HG03280 (cell line): ENCODE results near the gene ZFP57.

Experiments used
- ATAC-seq: cut with Tn5 transposase; IDR thresholded peaks from one replicate; pipeline ENCODE4 v1.9.1; 2021; ENCODE audit warnings: mild to moderate bottlenecking, moderate library complexity; ENCODE audit not compliant: unreplicated experiment

Gene ZFP57

DNA sequence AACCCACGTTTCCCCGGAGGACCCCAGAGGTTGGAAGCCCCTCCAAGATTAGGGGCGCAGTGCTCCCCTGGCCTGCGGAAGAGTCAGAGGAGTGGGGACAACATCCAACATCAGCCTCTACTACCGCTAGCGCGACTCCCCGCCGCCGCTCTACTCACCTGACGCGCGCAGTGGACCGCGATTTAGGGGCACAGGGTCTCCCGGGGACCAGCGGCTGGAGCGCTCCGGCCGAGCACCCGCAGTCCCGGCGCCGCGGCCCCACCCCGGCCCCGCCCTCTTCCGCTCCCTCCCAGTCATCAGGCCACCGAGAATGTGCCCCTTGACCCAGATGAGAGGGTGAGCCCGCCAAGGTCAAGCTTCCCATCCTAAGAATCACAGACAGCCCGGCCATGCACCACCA lies at the start of gene ZFP57:
ZFP57 (minus strand) TSS at position 249 of the 400 bp plus-strand sequence. CDS start 4,149 bp downstream, outside the sequence.
- ATAC-seq: no peak

DNA sequence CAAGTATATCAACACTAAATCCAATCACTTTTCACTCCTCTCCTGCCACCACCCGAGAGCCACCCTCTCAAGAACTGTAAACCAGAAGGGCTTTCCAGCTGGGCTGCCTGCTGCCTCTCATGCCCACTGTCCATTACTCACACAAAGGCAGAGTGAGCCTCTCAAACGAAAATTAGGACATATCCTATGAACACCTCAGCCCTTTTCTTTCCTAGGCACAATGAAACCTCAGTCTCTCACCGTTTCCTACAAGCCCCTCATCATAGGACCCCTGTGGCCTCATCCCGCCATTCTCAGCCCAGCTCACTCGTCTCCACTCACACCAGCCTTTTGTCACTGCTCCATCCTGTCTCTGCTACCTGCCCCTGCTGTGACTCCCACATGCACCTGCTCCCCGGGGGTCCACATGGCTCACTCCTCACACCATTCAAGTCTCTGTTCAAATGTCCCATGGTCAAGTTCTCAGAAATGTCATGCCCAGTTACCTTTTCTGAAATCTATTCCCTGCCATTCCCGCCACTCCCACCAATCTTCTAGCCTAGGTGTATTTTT lies 49.7 kb upstream of the ZFP57 start:
- ATAC-seq: no peak

DNA sequence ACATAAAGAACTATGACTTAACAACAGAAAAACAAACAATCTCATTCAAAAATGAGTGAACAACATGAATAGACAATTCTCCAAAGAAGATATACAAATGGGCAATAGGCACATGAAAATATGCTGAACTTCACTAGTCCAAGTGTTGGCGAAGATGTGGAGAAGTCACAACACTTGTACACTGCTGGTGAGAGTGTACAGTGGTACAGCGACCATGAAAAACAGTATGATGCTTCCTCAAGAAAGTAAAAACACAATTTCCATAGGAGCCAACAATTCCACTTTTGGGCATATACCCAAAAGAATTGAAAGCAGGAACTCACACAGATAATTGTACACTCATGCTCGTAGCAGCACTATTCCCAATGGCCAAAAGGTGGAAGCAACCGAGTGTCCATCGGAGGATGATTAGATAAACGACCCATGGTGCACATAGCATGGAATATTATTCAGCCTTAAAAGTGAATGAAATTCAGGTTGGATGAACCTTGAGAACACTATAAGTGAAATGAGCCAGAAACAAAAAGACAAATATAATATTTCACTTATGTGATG lies 48.9 kb upstream of the ZFP57 start:
- no peak for ATAC-seq

DNA sequence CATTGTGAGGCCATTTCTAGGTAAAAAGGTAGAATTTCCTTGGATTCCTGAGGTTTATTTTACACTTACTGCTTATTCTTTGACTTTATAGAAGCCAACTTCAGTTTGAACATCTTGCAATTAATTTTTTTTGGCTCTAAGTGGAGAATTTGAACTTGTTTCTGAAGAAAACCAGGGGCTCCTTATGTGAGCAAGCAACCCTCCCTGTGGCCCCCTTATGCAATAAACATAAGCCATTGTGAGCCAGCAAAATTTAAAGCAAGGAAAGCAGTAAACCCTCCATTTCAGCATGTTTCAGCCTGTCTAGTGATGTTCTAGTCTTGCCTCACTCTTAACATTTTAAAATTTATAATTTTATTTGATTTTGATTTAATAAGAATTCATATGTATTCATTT lies 47.9 kb upstream of the ZFP57 start:
- no peak for ATAC-seq

DNA sequence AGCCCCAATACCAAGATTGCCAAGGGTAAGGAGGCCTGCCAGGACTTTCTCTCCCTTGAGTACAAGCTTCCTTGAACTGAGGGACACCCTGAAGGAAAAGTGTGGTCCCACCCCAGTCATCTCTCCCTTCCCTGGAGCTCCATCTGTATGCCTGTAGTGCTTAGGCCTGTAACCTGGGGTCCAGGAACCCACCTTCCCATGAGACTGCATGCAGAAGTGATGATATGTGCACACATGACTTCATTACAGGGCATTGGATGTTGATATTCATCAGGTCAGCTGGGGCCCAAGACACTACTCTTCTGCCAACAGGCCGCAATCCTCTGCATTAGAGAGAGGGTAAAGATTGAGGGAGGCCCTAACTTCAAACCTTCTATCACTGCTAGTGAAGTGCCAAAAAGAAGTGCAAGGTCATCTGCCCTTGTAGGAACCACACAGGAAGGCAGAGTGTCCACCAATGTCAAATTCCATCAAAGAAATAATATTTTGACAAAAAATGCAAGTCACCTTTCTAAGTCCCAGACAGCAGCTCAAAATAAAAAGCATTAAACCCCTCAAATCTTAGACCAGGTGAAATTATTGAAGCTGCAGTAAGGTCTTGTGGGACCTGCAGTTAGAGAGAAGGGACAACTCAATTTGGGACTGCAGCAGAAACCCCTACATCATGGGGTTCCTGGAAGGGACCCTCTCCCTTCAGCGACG lies 47.4 kb upstream of the ZFP57 start:
- no peak for ATAC-seq

DNA sequence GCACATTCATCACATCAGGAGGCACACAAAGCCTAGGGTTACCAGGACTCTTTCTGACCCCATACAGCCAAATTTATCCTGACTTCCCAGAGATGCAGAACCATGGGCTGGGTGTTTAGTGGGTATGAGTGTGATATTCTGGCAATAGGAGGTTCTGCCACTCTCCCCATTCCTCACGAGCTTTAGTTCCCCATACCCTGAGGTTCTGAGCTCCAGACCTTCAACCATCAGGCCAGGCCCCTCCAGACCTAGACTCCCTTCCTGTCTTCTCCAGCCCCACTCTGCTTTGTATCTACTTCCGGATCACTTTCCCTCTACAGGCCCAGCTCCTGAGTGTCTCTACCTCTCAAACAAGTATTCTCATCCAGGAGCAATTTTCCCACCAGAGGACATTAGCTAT lies 46.7 kb upstream of the ZFP57 start:
- no peak for ATAC-seq

DNA sequence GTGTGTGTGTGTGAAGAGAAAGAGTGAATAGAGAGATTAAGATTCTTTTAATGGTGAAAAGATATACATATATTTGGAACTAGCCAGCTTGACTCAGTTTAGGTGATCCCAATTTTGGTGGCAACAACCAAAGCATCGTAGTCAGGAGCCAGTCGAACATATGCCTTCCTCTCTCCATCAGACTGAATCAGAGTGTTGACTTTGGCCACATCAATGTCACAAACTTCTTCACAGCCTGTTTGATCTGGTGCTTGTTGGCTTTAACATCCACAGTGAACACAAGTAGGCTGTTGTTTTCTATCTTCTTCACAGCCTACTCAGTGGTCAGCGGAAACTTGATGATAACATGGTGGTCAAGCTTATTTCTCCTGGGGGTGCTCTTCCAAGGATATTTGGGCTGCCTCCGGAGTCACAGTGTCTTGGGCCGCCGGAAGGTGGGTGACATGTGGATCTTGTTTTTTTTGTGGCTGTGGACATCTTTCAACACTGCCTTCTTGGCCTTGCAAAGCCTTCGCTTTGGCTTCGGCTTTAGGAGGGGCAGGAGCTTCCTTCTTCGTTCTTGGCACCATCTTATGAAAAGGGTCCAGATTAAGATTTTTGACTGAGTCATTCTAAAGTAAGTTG lies 45.7 kb upstream of the ZFP57 start:
- no peak for ATAC-seq

DNA sequence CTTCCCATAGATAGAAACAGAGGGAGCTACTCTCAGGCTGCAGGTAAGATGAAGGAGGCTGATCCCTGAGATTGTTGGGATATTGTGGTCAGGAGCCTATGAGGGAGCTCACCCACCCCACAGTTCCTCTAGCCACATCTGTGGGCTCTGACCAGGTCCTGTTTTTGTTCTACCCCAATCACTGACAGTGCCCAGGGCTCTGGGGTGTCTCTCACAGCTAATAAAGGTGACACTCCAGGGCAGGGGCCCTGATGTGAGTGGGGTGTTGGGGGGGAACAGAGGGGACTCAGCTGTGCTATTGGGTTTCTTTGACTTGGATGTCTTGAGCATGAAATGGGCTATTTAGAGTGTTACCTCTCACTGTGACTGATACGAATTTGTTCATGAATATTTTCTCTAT lies 45.0 kb upstream of the ZFP57 start:
- ATAC-seq: no peak

DNA sequence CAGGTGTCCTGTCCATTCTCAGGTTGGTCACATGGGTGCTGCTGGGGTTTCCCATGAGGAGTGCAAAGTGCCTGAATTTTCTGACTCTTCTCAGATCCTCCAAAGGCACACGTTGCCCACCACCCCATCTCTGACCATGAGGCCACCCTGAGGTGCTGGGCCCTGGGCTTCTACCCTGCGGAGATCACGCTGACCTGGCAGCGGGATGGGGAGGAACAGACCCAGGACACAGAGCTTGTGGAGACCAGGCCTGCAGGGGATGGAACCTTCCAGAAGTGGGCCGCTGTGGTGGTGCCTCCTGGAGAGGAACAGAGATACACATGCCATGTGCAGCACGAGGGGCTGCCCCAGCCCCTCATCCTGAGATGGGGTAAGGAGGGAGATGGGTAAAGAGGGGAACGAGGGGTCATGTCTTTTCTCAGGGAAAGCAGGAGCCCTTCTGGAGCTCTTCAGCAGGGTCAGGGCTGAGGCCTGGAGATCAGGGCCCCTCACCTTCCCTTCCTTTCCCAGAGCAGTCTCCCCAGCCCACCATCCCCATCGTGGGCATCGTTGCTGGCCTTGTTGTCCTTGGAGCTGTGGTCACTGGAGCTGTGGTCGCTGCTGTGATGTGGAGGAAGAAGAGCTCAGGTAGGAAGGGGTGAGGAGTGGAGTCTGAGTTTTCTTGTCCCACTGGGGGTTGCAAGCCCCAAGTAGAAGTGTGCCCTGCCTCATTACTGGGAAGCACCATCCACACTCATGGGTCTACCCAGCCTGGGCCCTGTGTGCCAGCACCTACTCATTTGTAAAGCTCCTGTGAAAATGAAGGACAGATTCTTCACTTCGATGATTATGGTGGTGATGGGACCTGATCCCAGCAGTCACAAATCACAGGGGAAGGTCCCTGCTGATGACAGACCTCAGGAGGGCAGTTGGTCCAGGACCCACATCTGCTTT lies 44.3 kb upstream of the ZFP57 start:
- ATAC-seq: no peak

DNA sequence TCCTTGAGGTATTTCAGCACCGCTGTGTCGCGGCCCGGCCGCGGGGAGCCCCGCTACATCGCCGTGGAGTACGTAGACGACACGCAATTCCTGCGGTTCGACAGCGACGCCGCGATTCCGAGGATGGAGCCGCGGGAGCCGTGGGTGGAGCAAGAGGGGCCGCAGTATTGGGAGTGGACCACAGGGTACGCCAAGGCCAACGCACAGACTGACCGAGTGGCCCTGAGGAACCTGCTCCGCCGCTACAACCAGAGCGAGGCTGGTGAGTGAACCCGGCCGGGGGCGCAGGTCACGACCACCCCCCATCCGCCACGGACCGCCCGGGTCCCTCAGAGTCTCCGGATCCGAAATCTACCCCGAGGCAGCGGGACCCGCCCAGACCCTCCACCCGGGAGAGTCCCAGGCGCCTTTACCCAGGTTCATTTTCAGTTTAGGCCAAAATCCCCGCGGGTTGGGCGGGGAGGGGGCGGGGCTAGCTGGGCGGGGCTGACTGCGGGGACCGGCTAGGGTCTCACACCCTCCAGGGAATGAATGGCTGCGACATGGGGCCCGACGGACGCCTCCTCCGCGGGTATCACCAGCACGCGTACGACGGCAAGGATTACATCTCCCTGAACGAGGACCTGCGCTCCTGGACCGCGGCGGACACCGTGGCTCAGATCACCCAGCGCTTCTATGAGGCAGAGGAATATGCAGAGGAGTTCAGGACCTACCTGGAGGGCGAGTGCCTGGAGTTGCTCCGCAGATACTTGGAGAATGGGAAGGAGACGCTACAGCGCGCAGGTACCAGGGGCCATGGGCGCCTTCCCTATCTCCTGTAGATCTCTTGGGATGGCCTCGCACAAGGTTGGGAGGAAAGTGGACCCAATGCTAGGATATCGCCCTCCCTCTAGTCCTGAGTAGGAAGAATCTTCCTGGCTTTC lies 43.0 kb upstream of the ZFP57 start:
- peak; percentile 42 for ATAC-seq

DNA sequence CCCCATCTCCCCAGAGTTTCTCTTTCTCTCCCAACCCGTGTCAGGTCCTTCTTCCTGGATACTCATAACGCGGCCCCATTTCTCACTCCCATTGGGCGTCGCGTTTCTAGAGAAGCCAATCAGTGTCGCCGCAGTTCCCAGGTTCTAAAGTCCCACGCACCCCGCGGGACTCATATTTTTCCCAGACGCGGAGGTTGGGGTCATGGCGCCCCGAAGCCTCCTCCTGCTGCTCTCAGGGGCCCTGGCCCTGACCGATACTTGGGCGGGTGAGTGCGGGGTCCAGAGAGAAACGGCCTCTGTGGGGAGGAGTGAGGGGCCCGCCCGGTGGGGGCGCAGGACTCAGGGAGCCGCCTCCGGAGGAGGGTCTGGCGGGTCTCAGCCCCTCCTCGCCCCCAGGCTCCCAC lies 42.3 kb upstream of the ZFP57 start, which contains the start of gene HLA-F:
HLA-F (plus strand) TSS at position 173 of the 404 bp plus-strand sequence; CDS start at position 203, 30 bp downstream.
- ATAC-seq: peak; percentile 84

DNA sequence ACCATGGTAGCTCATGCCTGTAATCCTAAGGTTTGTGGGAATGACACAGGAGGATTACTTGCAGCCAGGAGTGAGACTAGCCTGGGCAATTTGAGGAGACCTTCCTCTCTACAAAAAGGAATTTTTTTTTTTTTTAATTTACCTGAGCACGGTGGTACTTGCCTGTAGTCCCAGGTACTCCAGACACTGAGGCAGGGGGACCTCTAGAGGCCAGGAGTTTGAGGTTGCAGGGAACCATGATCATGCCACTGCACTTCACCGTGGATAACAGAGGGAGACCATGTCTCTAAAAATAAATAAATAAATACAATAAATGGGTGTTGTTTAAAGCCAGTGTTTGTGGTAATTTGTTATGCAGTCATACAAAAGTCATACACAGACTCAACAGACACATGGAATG lies 39.9 kb upstream of the ZFP57 start:
- ATAC-seq: no peak

DNA sequence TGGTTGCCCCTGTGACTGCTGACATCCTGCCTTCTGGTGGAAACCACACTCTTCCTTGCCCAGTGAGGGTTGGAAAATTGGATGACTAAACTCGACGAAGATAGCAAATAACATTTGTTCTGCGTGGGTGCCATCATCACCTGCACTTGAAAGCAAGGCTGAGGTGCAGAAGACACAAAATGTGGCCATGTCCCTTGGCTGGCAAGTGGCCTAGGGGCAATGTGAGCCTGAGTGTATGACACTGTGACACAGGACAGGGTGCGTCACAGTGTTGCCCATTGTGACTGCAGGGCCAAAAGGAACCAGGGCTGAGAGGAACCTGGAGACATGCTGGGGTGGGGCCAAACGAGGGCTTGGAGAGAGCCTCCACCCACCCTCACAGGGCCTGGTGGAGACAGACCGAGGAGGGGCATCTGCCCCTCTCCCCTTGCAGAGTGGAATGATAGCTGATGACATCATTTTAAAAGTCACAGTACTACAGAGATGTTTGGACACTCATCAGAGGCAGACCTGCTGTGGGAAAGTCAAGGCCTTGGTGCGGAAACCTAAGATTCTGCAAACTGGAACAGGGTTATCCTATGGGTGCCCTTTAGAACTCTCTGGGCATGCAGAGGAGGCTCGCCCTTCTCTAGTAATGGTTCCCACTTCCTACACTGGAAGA lies 29.5 kb upstream of the ZFP57 start:
- no peak for ATAC-seq

DNA sequence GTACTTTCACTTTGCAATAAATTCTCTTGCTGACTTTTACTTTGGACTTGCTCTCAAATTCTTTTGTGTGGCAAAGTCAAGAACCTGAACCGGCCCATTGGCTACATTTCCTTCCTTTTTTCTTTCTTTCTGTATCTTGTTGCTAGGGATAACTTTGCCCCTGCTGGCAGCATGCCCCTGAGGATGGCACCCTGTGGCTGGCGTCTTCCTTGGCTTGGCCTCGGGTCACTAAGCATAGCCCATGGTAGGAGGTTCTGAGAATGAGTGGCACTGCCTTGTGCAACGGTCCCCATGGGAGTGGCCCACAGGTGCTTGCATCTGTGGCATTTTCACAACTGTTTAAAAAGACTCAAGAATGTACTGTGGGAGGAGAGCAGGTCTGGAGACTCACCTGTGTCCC lies 28.2 kb upstream of the ZFP57 start:
- no peak for ATAC-seq

DNA sequence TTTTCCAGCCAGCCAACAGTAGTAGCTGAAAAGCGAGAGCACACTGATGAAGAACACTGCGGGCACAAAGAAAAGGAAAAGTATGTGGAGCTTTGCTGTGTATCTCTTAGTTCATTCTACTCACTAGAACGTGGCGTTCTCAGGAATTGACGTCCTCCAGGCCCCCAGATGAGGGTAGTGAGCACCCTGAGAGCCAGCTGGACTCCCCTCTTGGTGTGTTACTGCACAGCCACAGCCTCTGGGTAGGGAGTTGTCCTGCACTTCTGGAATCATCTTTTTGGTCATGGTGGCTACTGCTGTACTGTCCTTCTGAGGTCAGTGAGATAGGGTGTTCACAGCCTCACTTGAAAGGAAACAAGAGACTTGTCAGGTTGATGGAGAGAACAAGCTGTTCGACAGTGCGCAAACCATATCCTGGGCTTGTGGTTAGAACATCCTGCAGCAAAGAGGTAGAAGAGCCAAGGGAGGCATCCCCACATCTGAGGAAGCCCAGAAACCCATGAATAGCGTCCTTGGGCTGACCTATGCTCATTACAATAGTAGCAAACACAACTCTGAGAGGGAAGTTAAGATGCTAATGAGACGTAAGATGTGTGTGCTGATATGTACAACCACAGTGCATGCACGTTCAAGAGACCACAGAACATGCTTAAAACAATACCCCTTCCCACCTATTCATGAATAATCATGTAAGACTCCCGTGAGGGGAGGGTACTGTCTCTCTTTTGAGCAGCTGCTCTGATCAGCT lies 27.7 kb upstream of the ZFP57 start:
- no peak for ATAC-seq

DNA sequence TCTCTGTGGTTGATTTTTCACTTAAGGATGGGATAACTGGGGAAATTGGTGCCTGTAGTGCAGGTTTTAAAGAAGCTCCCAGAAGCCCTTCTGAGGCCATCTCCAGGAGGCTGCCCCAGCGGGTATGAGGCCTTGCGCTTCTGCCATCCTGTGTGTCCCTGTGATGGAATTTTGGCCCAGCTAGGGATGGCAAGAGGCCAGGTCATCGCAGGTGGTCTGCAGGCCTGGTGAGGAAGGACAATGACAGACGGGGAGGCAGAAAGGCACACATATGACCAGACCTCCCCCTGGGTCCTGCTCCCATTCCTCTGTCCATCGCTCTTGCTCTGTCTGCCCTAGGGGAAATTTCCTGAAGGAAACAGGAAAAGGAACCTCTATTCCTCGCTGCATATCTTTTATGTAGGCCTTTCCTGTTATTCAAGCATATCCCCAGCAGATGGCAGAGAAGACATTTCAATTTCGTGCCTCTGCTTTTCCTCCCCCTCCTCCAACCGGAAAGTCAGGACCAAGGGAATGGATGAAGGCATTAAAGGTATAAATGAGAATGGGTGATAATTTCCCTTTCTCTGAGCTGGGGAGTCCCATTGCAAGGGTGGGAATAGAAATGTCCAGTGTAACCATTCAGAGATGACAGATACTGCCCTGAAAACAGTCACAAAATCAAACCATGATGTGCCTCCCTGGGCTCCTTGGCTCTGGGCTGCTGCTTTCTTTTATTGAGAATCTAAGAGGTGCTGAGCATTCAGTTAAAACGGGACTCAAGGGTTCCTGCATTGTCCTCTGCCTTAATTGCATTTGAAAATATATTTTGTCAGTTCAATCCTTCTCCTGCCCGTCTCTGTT lies 24.7 kb upstream of the ZFP57 start:
- no peak for ATAC-seq

DNA sequence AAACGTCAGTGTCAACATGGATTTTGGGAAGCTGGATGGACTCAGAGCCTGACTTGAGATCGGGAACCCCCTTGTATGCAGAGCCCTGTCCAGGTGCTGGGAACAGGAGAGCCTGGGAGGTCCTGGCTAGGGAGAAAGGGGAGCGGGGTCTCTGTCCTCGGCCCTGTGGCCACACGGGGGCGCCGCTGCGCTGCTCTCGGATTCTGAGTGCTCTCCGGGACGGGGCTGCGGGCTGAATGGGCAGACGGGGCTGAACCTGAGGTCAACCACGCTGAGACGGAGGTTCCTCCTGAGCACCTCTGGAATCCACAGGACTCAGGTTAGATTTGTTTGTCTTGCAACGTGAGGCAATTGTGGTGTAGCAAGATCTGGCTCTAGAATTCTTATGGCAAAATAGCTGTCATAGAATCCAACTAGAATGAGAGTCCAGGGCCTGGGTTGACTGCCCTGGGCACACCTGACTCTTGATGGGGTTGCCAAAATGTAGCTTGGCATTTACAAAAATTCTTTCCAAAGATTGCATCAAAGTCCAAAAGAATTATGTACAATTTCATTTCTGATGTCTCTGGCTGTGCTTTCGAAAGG lies 21.7 kb upstream of the ZFP57 start:
- no peak for ATAC-seq
